Heart right ventricle (tissue), 16 donors: ENCODE measurements around the gene OR2H1. TPM values are rescaled to one million over a fixed set of nuclear protein-coding genes. Genes with fewer than 3 reads are reported as not detected.

Source experiments
- ATAC-seq, 8 donors: fragments of 200-7000 bp; cut with Tn5 transposase; one replicate each; pipeline ENCODE4 v1.9.1; 2020; ENCODE audit warnings: mild to moderate bottlenecking in 8 of 8, moderate library complexity in 8 of 8, moderate number of reproducible peaks in 1 of 8
- DNase-seq, 2 donors: peaks; one replicate each; pipeline ENCODE4 v3.0.0-alpha.2; 2020
- H3K27ac ChIP-seq, 10 donors: fragments of 200-600 bp; sonication (generic) in 2 of 10; one replicate each; pipeline versions ENCODE4 v1.5.0 to v1.8.0; 2020 to 2022; ENCODE audit warnings: mild to moderate bottlenecking in 3 of 10
- H3K27me3 ChIP-seq, 7 donors: fragments of 200-600 bp; one replicate each; pipeline ENCODE4 v1.8.0; 2021 to 2022; ENCODE audit warnings: mild to moderate bottlenecking in 2 of 7
- H3K36me3 ChIP-seq, 9 donors: fragments of 200-600 bp; sonication (generic) in 1 of 9; one replicate each; pipeline versions ENCODE4 v1.5.0 to v1.8.0; 2020 to 2022; ENCODE audit warnings: mild to moderate bottlenecking in 2 of 9
- H3K4me1 ChIP-seq, 9 donors: fragments of 200-600 bp; sonication (generic) in 1 of 9; one replicate each; pipeline versions ENCODE4 v1.5.0 to v1.8.0; 2020 to 2022; ENCODE audit warnings: mild to moderate bottlenecking in 4 of 9
- H3K4me3 ChIP-seq, 10 donors: fragments of 200-600 bp; sonication (generic) in 2 of 10; one replicate each; pipeline versions ENCODE4 v1.5.0 to v1.8.0; 2020 to 2022; ENCODE audit warnings: mild to moderate bottlenecking in 7 of 10, moderate library complexity in 2 of 10
- H3K9me3 ChIP-seq, 11 donors: fragments of 200-600 bp in 10 of 11; sonication (generic) in 2 of 11; one replicate each; pipeline versions ENCODE4 v1.5.0 to v1.8.0; 2013 to 2022; ENCODE audit warnings: mild to moderate bottlenecking in 2 of 11, control low read depth in 1 of 11, moderate library complexity in 1 of 11
- CTCF ChIP-seq, 9 donors: fragments of 200-600 bp; sonication (generic) in 2 of 9; IDR thresholded peaks; one replicate each; pipeline versions ENCODE4 v1.5.0 to v1.8.0; 2021 to 2022; ENCODE audit warnings: antibody characterized with exemption in 9 of 9, mild to moderate bottlenecking in 5 of 9, moderate library complexity in 1 of 9
- WGBS, 2 donors: extraction: QIAGEN DNeasy Blood & Tissue Kit; methylation state at CpG; one replicate each; pipeline ENCODE4 v1.1.7; 2013; ENCODE audit warnings: inconsistent platforms in 1 of 2; 5-methylcytosine and 5-hydroxymethylcytosine counted together
- intact Hi-C, 10 donors: fragments of 100-400 bp; cut with DNase I; formaldehyde crosslinking; loops; one replicate each; pipeline versions ENCODE4 v1.11.1 to v1.14.2; 2022
- polyA plus RNA-seq, 2 donors: library from polyadenylated mRNA; stranded (reverse); fragments of 200-250 nt; gene quantifications; one replicate each; pipeline ENCODE4 v1.2.3, GENCODE V29; 2013
- total RNA-seq, 10 donors: library from RNA; stranded (reverse); fragmentation: NEBNext Ultra II Directional in 3 of 10; extraction: Animal tissue kit (Norgen Biotek cat#: 25700) in 3 of 10; gene quantifications; one replicate each; pipeline versions ENCODE4 v1.2.1 to v1.2.4, GENCODE V29; 2021 to 2023
- donor health status: Arrhythmogenic right ventricular cardiomyopathy.
- donor health status: ischemic (EF 13 %, LVEDD 7.1; RV severe dilation, severe dysfunction).
- donor health status: healthy with polysubstance abuse.
- donor health status: DM: no; HTN: yes; CAD: no.
- donor health status: DM: no; HTN: no; CAD: no.
- donor health status: ischemic (EF 25% LVEDD 6.9; RV normal size, moderate dysfunction).
- donor health status: ischemic (EF 25% LVEDD 5.7; RV mildly dilated, moderate dysfunction).
- donor health status: healthy.
- donor health status: DM: yes; HTN: yes; CAD: no.
- donor health status: Ischemic cardiomyopathy.
- donor health status: ischemic (EF 35%, LVEDD 5.7; RV mildly dilated, moderate dysfunction).
- donor health status: nonischemic (EF 11% LVEDD 7.7; RV severe dilation, severe dysfunction).
- donor health status: DM: yes; HTN: yes; CAD: no.
- donor health status: PGD.
- donor health status: ischemic (EF 29% LVEDD 5.4; RV normal size, mild dysfunction).
- donor health status: nonischemic (EF 23%, LVEDD 6.1; RV moderate dilation, normal function).

Gene OR2H1
- total and polyA plus RNA-seq, 12 donors = not detected

GRCh38 chr6:29509239-29509638 is 52.3 kb downstream of the OR2H1 start:
- peaks cover 0 to 16% (median 4%) of the 10 kb centered on the region in 7 donors for H3K27me3 ChIP-seq
- ATAC-seq = no peak
- H3K9me3 ChIP-seq = no peaks in the 10 kb centered on the region
- 73 to 77% methylated on average over 6 of the region's 6 CpGs for WGBS, 2 donors
- TF ChIP-seq CTCF (IDR thresholded peaks at IDR 0.05) = no peak
- H3K27ac ChIP-seq = no peak overlapping the region
- H3K4me1 ChIP-seq = no peaks in the 10 kb centered on the region
- no peak overlapping the region for H3K4me3 ChIP-seq
- DNase-seq = no peak
- intact Hi-C loops = no loop called here
- no peaks in the 10 kb centered on the region for H3K36me3 ChIP-seq

DNA sequence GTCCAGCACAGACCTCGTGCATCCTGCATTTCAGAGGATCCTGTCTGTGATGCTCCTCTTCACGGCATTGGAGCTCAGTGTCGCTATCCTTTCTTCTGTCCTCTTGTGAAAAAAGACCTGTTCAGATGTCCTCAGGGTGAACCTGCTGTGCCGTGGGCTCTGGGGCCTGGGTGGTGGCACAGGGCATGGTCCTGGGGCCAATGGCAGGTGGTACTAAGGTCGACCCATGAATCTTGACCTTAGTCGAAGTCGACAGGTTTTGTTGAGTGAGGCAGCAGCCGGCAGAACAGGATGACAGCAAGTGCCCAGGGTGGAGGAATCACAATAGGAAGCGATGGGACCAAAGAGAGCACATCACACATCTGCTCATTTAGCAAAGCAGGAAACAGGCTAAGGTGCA is 52.8 kb downstream of the OR2H1 start:
- intact Hi-C loops = no loop called here

DNA sequence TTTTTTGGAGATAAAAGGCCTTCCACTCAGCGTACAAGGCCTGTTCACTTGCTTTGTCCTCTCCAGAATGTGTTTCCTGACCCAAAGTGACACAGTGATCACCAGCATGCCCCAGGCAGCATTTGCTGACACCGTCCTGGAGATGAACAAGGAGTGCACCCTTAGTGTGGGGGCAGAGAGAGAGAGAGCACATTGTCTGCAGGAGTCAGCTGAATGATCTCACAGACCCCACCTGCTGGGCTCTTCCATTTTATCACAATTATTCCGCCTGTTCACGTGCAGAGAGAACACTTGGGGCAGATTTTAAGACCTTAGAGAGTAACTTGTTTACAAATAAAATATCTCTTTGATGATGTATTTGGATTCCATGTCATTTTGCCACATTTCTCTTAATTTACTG is 53.2 kb downstream of the OR2H1 start:
- intact Hi-C loops = no loop called here
- Histone ChIP-seq H3K36me3 (no peaks in the 10 kb centered on the region), H3K9me3 (no peaks in the 10 kb centered on the region), H3K4me3 (no peak overlapping the region), H3K4me1 (no peaks in the 10 kb centered on the region), H3K27ac (no peak overlapping the region), H3K27me3 (peaks cover 0 to 16% (median 4%) of the 10 kb centered on the region in 7 donors)
- no peak for TF ChIP-seq CTCF (IDR thresholded peaks at IDR 0.05)
- ATAC-seq (no peak), DNase-seq (no peak)
- WGBS, 2 donors = 38 to 40% methylated on average over 4 of the region's 4 CpGs

More for the DNA sequence above, 52.8 kb downstream of the OR2H1 start:
- H3K4me3 ChIP-seq = no peak overlapping the region
- H3K9me3 ChIP-seq = no peaks in the 10 kb centered on the region
- ATAC-seq (no peak), DNase-seq (no peak)
- peaks cover 0 to 16% (median 4%) of the 10 kb centered on the region in 7 donors for H3K27me3 ChIP-seq
- no peaks in the 10 kb centered on the region for H3K4me1 ChIP-seq
- WGBS, 2 donors = 77 to 80% methylated on average over 9 of the region's 9 CpGs
- no peaks in the 10 kb centered on the region for H3K36me3 ChIP-seq
- TF ChIP-seq CTCF (IDR thresholded peaks at IDR 0.05) = no peak
- no peak overlapping the region for H3K27ac ChIP-seq

DNA sequence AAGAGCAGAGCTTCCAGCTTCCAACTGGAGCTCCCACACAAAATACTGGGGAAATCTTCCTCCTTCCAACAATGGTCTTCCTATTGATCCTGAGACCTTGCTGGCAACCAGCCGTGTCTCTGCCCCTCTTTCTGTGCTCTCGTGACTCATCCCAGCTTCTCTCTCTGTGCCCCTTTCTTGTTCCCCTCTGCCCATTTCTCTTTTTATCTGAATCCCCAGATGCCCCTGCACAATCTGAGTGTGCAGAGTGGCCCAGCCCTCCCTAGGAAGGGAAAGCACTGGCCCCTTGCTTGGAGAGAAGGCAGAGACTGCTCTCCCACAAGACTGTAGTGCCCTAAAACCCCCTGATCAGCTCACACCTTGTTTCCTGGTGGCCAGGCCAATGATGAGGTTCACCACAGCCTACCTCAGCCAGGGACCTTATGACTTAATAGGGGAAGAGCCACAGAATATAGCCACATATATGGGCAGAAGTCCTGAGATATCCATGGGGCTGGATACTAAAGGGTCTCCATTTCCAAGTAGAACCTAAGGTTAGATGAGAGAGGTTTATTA is 53.9 kb downstream of the OR2H1 start:
- intact Hi-C loops = no loop called here
- no peaks in the 10 kb centered on the region for H3K9me3 ChIP-seq
- no peaks in the 10 kb centered on the region for H3K4me1 ChIP-seq
- H3K4me3 ChIP-seq = no peak overlapping the region
- peaks cover 0 to 16% (median 4%) of the 10 kb centered on the region in 7 donors for H3K27me3 ChIP-seq
- no peak for ATAC-seq
- no peak for DNase-seq
- TF ChIP-seq CTCF (IDR thresholded peaks at IDR 0.05) = no peak
- no peaks in the 10 kb centered on the region for H3K36me3 ChIP-seq
- WGBS, 2 donors = 66 to 70% methylated on average over 2 of the region's 2 CpGs
- H3K27ac ChIP-seq = no peak overlapping the region

Other genes with a start within 250 kb of the OR2H1 start
- gene OR14J1, start 155.5 kb upstream of the OR2H1 start, total RNA-seq = not detected
- gene OR14J1, start 155.5 kb upstream of the OR2H1 start, polyA plus RNA-seq = not detected
- not detected for gene OR5V1, start 88.3 kb upstream of the OR2H1 start, total RNA-seq
- not detected for gene OR5V1, start 88.3 kb upstream of the OR2H1 start, polyA plus RNA-seq
- gene OR12D3, start 81.9 kb upstream of the OR2H1 start, total RNA-seq = not detected
- not detected for gene OR12D3, start 81.9 kb upstream of the OR2H1 start, polyA plus RNA-seq
- gene OR12D2, start 61.5 kb upstream of the OR2H1 start, total RNA-seq = not detected
- gene OR12D2, start 61.5 kb upstream of the OR2H1 start, polyA plus RNA-seq = not detected
- not detected for gene OR12D1, start 42.2 kb upstream of the OR2H1 start, total RNA-seq
- not detected for gene OR12D1, start 42.2 kb upstream of the OR2H1 start, polyA plus RNA-seq
- gene OR10C1, start 17.8 kb upstream of the OR2H1 start, total RNA-seq = not detected
- not detected for gene OR10C1, start 17.8 kb upstream of the OR2H1 start, polyA plus RNA-seq
- gene OR11A1, start 84 bp upstream of the OR2H1 start, total RNA-seq = not detected
- not detected for gene OR11A1, start 84 bp upstream of the OR2H1 start, polyA plus RNA-seq
- not detected for gene MAS1L, start 30.8 kb downstream of the OR2H1 start, total RNA-seq
- not detected for gene MAS1L, start 30.8 kb downstream of the OR2H1 start, polyA plus RNA-seq
- gene UBD, start 102.6 kb downstream of the OR2H1 start, total RNA-seq = 10 to 100 TPM in 1 of 10 donors, under 1 TPM in 3, not detected in 6; 0.23 to 53.8 (median 0.48) TPM
- under 1 TPM in 1 of 2 donors, not detected in 1; 0.33 TPM for gene UBD, start 102.6 kb downstream of the OR2H1 start, polyA plus RNA-seq
- gene OR2H2, start 128.0 kb downstream of the OR2H1 start, total RNA-seq = not detected
- not detected for gene OR2H2, start 128.0 kb downstream of the OR2H1 start, polyA plus RNA-seq
- gene GABBR1, start 176.0 kb downstream of the OR2H1 start, total RNA-seq = 10 to 100 TPM; 10.2 to 31.0 (median 18.2) TPM
- gene GABBR1, start 176.0 kb downstream of the OR2H1 start, polyA plus RNA-seq = 10 to 100 TPM; 10.4 to 41.3 TPM
- gene MOG, start 199.9 kb downstream of the OR2H1 start, total RNA-seq = 10 to 100 TPM in 2 of 10 donors, 1 to 10 TPM in 8; 1.6 to 13.6 (median 3.2) TPM
- 1 to 10 TPM in 1 of 2 donors, under 1 TPM in 1; 0.19 to 3.1 TPM for gene MOG, start 199.9 kb downstream of the OR2H1 start, polyA plus RNA-seq
- 10 to 100 TPM in 1 of 10 donors, 1 to 10 TPM in 2, under 1 TPM in 1, not detected in 6; 0.53 to 14.7 (median 6.0) TPM for gene ZFP57, start 224.0 kb downstream of the OR2H1 start, total RNA-seq
- under 1 TPM in 1 of 2 donors, not detected in 1; 0.06 TPM for gene ZFP57, start 224.0 kb downstream of the OR2H1 start, polyA plus RNA-seq